Midbrain (tissue), 1 donor: ENCODE measurements around the gene CAMK2N2.

ENCODE experiments used
- DNase-seq: peaks from one replicate; lab custom pipeline; 2025; lab: John Stamatoyannopoulos, UW

CAMK2N2 gene

GRCh38 chr3:184240384-184241140 lies 20.8 kb downstream of the CAMK2N2 start:
- no peak for DNase-seq

GRCh38 chr3:184239708-184240107 lies 21.6 kb downstream of the CAMK2N2 start:
- DNase-seq = no peak

- no peak for DNase-seq
Measured at GRCh38 chr3:184239221-184239620, 22.1 kb downstream of the CAMK2N2 start.

GRCh38 chr3:184238246-184238818 lies 23.0 kb downstream of the CAMK2N2 start:
- no peak for DNase-seq

GRCh38 chr3:184237807-184238206 lies 23.5 kb downstream of the CAMK2N2 start:
- DNase-seq = no peak

- DNase-seq = no peak
Measured at GRCh38 chr3:184237211-184237610, 24.1 kb downstream of the CAMK2N2 start.

- no peak for DNase-seq
Measured at GRCh38 chr3:184236636-184237035, 24.7 kb downstream of the CAMK2N2 start.

- DNase-seq = no peak
Measured at GRCh38 chr3:184236033-184236410, 25.3 kb downstream of the CAMK2N2 start.

GRCh38 chr3:184235381-184236032 lies 25.8 kb downstream of the CAMK2N2 start:
- no peak for DNase-seq

GRCh38 chr3:184234671-184235380 lies 26.5 kb downstream of the CAMK2N2 start:
- no peak for DNase-seq

GRCh38 chr3:184234224-184234623 lies 27.1 kb downstream of the CAMK2N2 start:
- peak; percentile 4 for DNase-seq

GRCh38 chr3:184233127-184233843 lies 28.1 kb downstream of the CAMK2N2 start:
- no peak for DNase-seq

GRCh38 chr3:184231671-184232070 lies 29.7 kb downstream of the CAMK2N2 start:
- no peak for DNase-seq

- no peak for DNase-seq
Measured at GRCh38 chr3:184230603-184231528, 30.5 kb downstream of the CAMK2N2 start.

GRCh38 chr3:184230081-184230602 lies 31.2 kb downstream of the CAMK2N2 start:
- no peak for DNase-seq

- DNase-seq = peak; percentile 19
Measured at GRCh38 chr3:184229394-184230080, 31.8 kb downstream of the CAMK2N2 start, which contains the start of gene VWA5B2. Gene VWA5B2, plus strand, starts transcription at chr3:184229585. Its CDS starts 944 bp downstream, at chr3:184230529.

- no peak for DNase-seq
Measured at GRCh38 chr3:184228376-184229137, 32.8 kb downstream of the CAMK2N2 start.

- no peak for DNase-seq
Measured at GRCh38 chr3:184227481-184227935, 33.8 kb downstream of the CAMK2N2 start.

- DNase-seq = no peak
Measured at GRCh38 chr3:184223946-184224345, 37.4 kb downstream of the CAMK2N2 start.
